GM12878 (cell line): ENCODE results near the gene IMP3. TPM values are rescaled to one million over a fixed set of nuclear protein-coding genes. Genes with fewer than 3 reads are reported as not detected.

Experiments
- ATAC-seq: fragments of 200-7000 bp; cut with Tn5 transposase; 3 replicates; pipeline ENCODE4 v1.9.1; 2020; ENCODE audit warnings: mild to moderate bottlenecking, moderate library complexity
- BruUV-seq: library from RNA; stranded (reverse); fragments of 400-500 nt; replicated peaks from 2 replicates; lab custom pipeline; 2021; lab: Mats Ljungman, UMichigan
- CTCF ChIA-PET: fragments of 300-600 bp; sonication (Branson Sonifier 250); formaldehyde crosslinking; extraction: SDS; loops from one replicate; lab custom pipeline; 2021; ENCODE audit warnings: inconsistent platforms; lab: Yijun Ruan, JAX
- POLR2A ChIA-PET: fragments of 350-600 bp; formaldehyde crosslinking; extraction: SDS; loops from one replicate; lab custom pipeline; 2021; ENCODE audit warnings: inconsistent platforms; lab: Charles Lee
- RAD21 ChIA-PET: fragments of 300-600 bp; sonication (Branson Sonifier 250); formaldehyde crosslinking; loops from one replicate; lab custom pipeline; 2023; ENCODE audit warnings: antibody characterized with exemption; ENCODE audit not compliant: unreplicated experiment; lab: Charles Lee
- SMC1A ChIA-PET: fragments of 300-600 bp; sonication (Branson Sonifier 250); formaldehyde crosslinking; loops from one replicate; lab custom pipeline; 2023; ENCODE audit not compliant: unreplicated experiment, uncharacterized antibody; lab: Charles Lee
- DNase-seq: peaks from one replicate; pipeline ENCODE4 v3.0.0-alpha.2; 2011; ENCODE audit warnings: low read depth, low spot score
- FAIRE-seq: peaks from 3 replicates; lab custom pipeline; 2011; peaks lifted over from hg19 to GRCh38; lab: Jason Lieb, UNC
- H2AFZ ChIP-seq: 2 replicates; pipeline ENCODE4 v1.6.0; 2011; ENCODE audit warnings: low read depth, low read length, control low read depth; ENCODE audit not compliant: control insufficient read depth
- H3K27ac ChIP-seq: 2 replicates; pipeline ENCODE4 v1.5.1; 2011; ENCODE audit warnings: control low read depth; ENCODE audit not compliant: control insufficient read depth, insufficient read depth
- H3K27me3 ChIP-seq, 2 experiments: replicated peaks in 1 of 2; 2 replicates each; pipeline versions ENCODE4 v1.6.0 to v1.6.1; 2011; ENCODE audit warnings: low read length in 1 of 2; ENCODE audit not compliant: control insufficient read depth in 2 of 2, insufficient read depth in 2 of 2
- H3K36me3 ChIP-seq, 2 experiments: 2 replicates each; pipeline ENCODE4 v1.5.1; 2011; ENCODE audit warnings: low read length in 1 of 2; ENCODE audit not compliant: control insufficient read depth in 2 of 2, insufficient read depth in 2 of 2
- H3K4me1 ChIP-seq: 2 replicates; pipeline ENCODE4 v1.6.1; 2011; ENCODE audit warnings: mild to moderate bottlenecking, low read length, moderate library complexity, mixed read lengths; ENCODE audit not compliant: control insufficient read depth, insufficient read depth
- H3K4me2 ChIP-seq: 2 replicates; pipeline ENCODE4 v1.6.0; 2011; ENCODE audit warnings: control low read depth; ENCODE audit not compliant: control insufficient read depth, insufficient read depth
- H3K4me3 ChIP-seq: fragments of 200-600 bp; sonication (generic); 2 replicates; pipeline ENCODE4 v1.5.1; 2016
- H3K79me2 ChIP-seq: 2 replicates; pipeline ENCODE4 v1.6.0; 2011; ENCODE audit warnings: low read length; ENCODE audit not compliant: control insufficient read depth, insufficient read depth
- H3K9ac ChIP-seq: 2 replicates; pipeline ENCODE4 v1.8.0; 2011; ENCODE audit warnings: low read length, control low read depth, mixed read lengths; ENCODE audit not compliant: control insufficient read depth, insufficient read depth
- H3K9me3 ChIP-seq: replicated peaks from 3 replicates; pipeline ENCODE4 v1.5.1; 2011; ENCODE audit warnings: mild to moderate bottlenecking, low read length; ENCODE audit not compliant: control insufficient read depth, insufficient read depth
- H4K20me1 ChIP-seq: 2 replicates; pipeline ENCODE4 v1.6.0; 2011; ENCODE audit not compliant: control insufficient read depth, insufficient read depth
- BHLHE40 ChIP-seq, 2 experiments: fragments of 450-650 bp in 1 of 2; IDR thresholded peaks; 2 replicates each; pipeline ENCODE4 v1.6.1; 2011 to 2017; ENCODE audit warnings: low read depth in 2 of 2, borderline replicate concordance in 1 of 2, improper control_type of control experiment in 1 of 2, low read length in 1 of 2, mild to moderate bottlenecking in 1 of 2
- ESRRA ChIP-seq: IDR thresholded peaks from 2 replicates; pipeline ENCODE4 v1.6.1; 2012; ENCODE audit warnings: mild to moderate bottlenecking, low read length, improper control_type of control experiment
- IKZF1 ChIP-seq: fragments of 450-650 bp; conservative IDR thresholded peaks from 2 replicates; pipeline ENCODE4 v1.6.1; 2017; ENCODE audit warnings: antibody characterized with exemption, mild to moderate bottlenecking
- JUNB ChIP-seq: IDR thresholded peaks from 2 replicates; pipeline ENCODE4 v1.6.1; 2016; ENCODE audit warnings: antibody characterized with exemption, mild to moderate bottlenecking
- MEF2A ChIP-seq: IDR thresholded peaks from 2 replicates; pipeline ENCODE4 v1.6.1; 2011; ENCODE audit warnings: low read depth, mild to moderate bottlenecking, low read length, moderate library complexity; ENCODE audit not compliant: insufficient read depth
- MEF2B ChIP-seq: fragments of 450-650 bp; IDR thresholded peaks from 2 replicates; pipeline ENCODE4 v1.6.1; 2018; ENCODE audit warnings: mild to moderate bottlenecking, moderate library complexity; ENCODE audit not compliant: partially characterized antibody, poor library complexity, severe bottlenecking
- MTA3 ChIP-seq: IDR thresholded peaks from 2 replicates; pipeline ENCODE4 v1.6.1; 2012; ENCODE audit warnings: low read length, inconsistent platforms, borderline replicate concordance
- RELA ChIP-seq: fragments of 450-650 bp; IDR thresholded peaks from 2 replicates; pipeline ENCODE4 v1.8.0; 2014; ENCODE audit warnings: borderline replicate concordance; ENCODE audit not compliant: partially characterized antibody
- SPI1 ChIP-seq: IDR thresholded peaks from 2 replicates; pipeline ENCODE4 v1.6.1; 2011; ENCODE audit warnings: low read depth, mild to moderate bottlenecking, low read length, moderate library complexity, borderline replicate concordance; ENCODE audit not compliant: insufficient read depth
- WGBS: methylation state at CpG from one replicate; pipeline ENCODE4 v1.1.6; 2016; ENCODE audit warnings: low lambda C conversion rate; ENCODE audit not compliant: insufficient replicate concordance, insufficient coverage; ENCODE audit errors: missing lambda C conversion rate; 5-methylcytosine and 5-hydroxymethylcytosine counted together
- in situ Hi-C: fragments of 300-500 bp; cut with MboI; formaldehyde crosslinking; loops from 9 replicates; pipeline ENCODE4 v1.14.3; 2018; ENCODE audit warnings: mixed read lengths
- intact Hi-C: fragments of 100-400 bp; cut with micrococcal nuclease; formaldehyde crosslinking; loops from one replicate; pipeline ENCODE4 v1.14.2; 2022; ENCODE audit not compliant: unreplicated experiment
- polyA plus RNA-seq, 11 experiments: library from polyadenylated mRNA; depleted of rRNA in 4 of 11; unstranded in 6 of 11; stranded (reverse) in 5 of 11; fragments of >200 nt; fragmentation: Nextera tagmentation in 4 of 11; fragmentation: Illumina TruSeq in 1 of 11; extraction: Ambion mirVana in 4 of 11; extraction: Trizol in 1 of 11; gene quantifications; 1 replicate in 1 of 11; 2 replicates in 10 of 11; pipeline versions ENCODE4 v1.2.1 to v1.2.3, GENCODE V29; 2011 to 2016; ENCODE audit warnings: inconsistent platforms in 2 of 11, missing spikeins in 2 of 11, low read depth in 1 of 11
- total RNA-seq, 4 experiments: library from RNA; depleted of rRNA in 3 of 4; stranded (reverse); fragments of >200 nt in 3 of 4; fragmentation: Illumina TruSeq in 1 of 4; extraction: Trizol in 1 of 4; gene quantifications; 2 replicates each; pipeline versions ENCODE4 v1.2.1 to v1.2.3, GENCODE V29; 2013 to 2021
- TF ChIP-seq, protein P1 (sequence below): fragments of 450-650 bp; IDR thresholded peaks from 2 replicates; pipeline ENCODE4 v1.6.1; 2017; ENCODE audit warnings: antibody characterized with exemption, mild to moderate bottlenecking, moderate library complexity
- TF ChIP-seq, protein P2 (sequence below): IDR thresholded peaks from 2 replicates; pipeline ENCODE4 v1.6.1; 2012; ENCODE audit warnings: mild to moderate bottlenecking, low read depth, low read length

Gene IMP3
- total and polyA plus RNA-seq, 10 of the 15 experiments (the other 5 are each of a cell fraction or from before 2014, with no cell fraction given): 13.3 to 208 (median 85.2) TPM

DNA sequence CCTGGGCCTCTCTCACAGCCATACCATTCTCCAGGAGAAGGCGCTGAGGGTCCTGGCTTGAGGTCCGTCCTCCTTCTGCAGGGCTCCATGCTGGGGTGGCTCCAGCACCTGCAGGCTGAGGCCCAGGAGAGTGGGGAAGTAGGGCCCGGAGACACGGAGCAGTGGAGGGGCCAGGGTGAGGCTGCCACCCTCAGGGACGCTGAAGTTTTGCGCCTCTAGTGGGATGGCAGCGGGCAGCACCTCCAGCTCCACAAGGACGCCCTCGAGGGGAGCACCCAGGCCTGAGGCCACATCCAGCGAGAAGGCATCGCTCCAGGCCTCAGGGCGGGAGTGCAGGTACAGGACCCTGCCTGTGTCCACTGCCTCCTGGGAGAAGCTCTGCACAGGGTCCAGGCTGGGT, 45.2 kb upstream of the IMP3 start:
- ChIA-PET SMC1A (interaction anchor here (1.4 to 3.0 kb wide), 3 partner anchors 36 to 117 kb away, joined by 5 to 15 read pairs (median 5); a partner anchor contains a TSS), POLR2A (no interaction called here), RAD21 (interaction anchor here (0.7 to 3.3 kb wide), 4 partner anchors 37 to 657 kb away, joined by 3 to 49 read pairs (median 3); partner anchors contain the start of gene SNX33), CTCF (interaction anchor here (0.6 to 6.8 kb wide), 9 partner anchors 9 to 318 kb away, joined by 3 to 58 read pairs (median 13); partner anchors contain the start of genes IMP3 and MAN2C1)
- FAIRE-seq (no peak), DNase-seq (no peak), ATAC-seq (no peak)
- BruUV-seq: no TSS peak
- TF ChIP-seq BHLHE40 (IDR thresholded peaks at IDR 0.05; ENCODE audit: borderline replicate concordance in 1 of 2, low read depth in 2 of 2, low read length in 1 of 2) (no peak), MTA3 (no peak), IKZF1 (no peak), ESRRA (no peak), RELA (no peak), JUNB (no peak), SPI1 (no peak), MEF2A (no peak), MEF2B (no peak)
- TF ChIP-seq, protein P1, sequence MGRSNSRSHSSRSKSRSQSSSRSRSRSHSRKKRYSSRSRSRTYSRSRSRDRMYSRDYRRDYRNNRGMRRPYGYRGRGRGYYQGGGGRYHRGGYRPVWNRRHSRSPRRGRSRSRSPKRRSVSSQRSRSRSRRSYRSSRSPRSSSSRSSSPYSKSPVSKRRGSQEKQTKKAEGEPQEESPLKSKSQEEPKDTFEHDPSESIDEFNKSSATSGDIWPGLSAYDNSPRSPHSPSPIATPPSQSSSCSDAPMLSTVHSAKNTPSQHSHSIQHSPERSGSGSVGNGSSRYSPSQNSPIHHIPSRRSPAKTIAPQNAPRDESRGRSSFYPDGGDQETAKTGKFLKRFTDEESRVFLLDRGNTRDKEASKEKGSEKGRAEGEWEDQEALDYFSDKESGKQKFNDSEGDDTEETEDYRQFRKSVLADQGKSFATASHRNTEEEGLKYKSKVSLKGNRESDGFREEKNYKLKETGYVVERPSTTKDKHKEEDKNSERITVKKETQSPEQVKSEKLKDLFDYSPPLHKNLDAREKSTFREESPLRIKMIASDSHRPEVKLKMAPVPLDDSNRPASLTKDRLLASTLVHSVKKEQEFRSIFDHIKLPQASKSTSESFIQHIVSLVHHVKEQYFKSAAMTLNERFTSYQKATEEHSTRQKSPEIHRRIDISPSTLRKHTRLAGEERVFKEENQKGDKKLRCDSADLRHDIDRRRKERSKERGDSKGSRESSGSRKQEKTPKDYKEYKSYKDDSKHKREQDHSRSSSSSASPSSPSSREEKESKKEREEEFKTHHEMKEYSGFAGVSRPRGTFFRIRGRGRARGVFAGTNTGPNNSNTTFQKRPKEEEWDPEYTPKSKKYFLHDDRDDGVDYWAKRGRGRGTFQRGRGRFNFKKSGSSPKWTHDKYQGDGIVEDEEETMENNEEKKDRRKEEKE: no peak
- TF ChIP-seq, protein P2, sequence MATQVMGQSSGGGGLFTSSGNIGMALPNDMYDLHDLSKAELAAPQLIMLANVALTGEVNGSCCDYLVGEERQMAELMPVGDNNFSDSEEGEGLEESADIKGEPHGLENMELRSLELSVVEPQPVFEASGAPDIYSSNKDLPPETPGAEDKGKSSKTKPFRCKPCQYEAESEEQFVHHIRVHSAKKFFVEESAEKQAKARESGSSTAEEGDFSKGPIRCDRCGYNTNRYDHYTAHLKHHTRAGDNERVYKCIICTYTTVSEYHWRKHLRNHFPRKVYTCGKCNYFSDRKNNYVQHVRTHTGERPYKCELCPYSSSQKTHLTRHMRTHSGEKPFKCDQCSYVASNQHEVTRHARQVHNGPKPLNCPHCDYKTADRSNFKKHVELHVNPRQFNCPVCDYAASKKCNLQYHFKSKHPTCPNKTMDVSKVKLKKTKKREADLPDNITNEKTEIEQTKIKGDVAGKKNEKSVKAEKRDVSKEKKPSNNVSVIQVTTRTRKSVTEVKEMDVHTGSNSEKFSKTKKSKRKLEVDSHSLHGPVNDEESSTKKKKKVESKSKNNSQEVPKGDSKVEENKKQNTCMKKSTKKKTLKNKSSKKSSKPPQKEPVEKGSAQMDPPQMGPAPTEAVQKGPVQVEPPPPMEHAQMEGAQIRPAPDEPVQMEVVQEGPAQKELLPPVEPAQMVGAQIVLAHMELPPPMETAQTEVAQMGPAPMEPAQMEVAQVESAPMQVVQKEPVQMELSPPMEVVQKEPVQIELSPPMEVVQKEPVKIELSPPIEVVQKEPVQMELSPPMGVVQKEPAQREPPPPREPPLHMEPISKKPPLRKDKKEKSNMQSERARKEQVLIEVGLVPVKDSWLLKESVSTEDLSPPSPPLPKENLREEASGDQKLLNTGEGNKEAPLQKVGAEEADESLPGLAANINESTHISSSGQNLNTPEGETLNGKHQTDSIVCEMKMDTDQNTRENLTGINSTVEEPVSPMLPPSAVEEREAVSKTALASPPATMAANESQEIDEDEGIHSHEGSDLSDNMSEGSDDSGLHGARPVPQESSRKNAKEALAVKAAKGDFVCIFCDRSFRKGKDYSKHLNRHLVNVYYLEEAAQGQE: no peak
- H3K36me3 ChIP-seq: no peaks in the 10 kb centered on the region
- H3K9ac ChIP-seq: no peak overlapping the region
- no peak overlapping the region for H3K4me3 ChIP-seq
- no peaks in the 10 kb centered on the region for H3K4me1 ChIP-seq
- no peaks in the 10 kb centered on the region for H3K79me2 ChIP-seq
- intact Hi-C loops (loop anchor here (5.0 kb wide), 1 partner anchor 47 kb away; no protein-coding TSS in a partner anchor), in situ Hi-C loops (loop anchor here (5.0 kb wide), 1 partner anchor 117 kb away; no protein-coding TSS in a partner anchor)
- H3K27ac ChIP-seq: no peak overlapping the region
- WGBS: 44% methylated on average over 9 of the region's 12 CpGs
- H3K9me3 ChIP-seq: no peaks in the 10 kb centered on the region
- H2AFZ ChIP-seq: no peak overlapping the region
- H3K27me3 ChIP-seq: no peaks in the 10 kb centered on the region
- H3K4me2 ChIP-seq: no peak overlapping the region
- no peaks in the 10 kb centered on the region for H4K20me1 ChIP-seq
